GM12878 (cell line): ENCODE measurements around the gene UNC13D. TPM values are rescaled to one million over a fixed set of nuclear protein-coding genes. Genes with fewer than 3 reads are reported as not detected.
A peak's percentile ranks its signal among the peaks of the same experiment; 100 is the strongest.

ENCODE experiments used
- ATAC-seq: fragments of 200-7000 bp; cut with Tn5 transposase; 3 replicates; pipeline ENCODE4 v1.9.1; 2020; ENCODE audit warnings: mild to moderate bottlenecking, moderate library complexity
- BruUV-seq: library from RNA; stranded (reverse); fragments of 400-500 nt; replicated peaks from 2 replicates; lab custom pipeline; 2021; lab: Mats Ljungman, UMichigan
- CTCF ChIA-PET: fragments of 300-600 bp; sonication (Branson Sonifier 250); formaldehyde crosslinking; extraction: SDS; loops from one replicate; lab custom pipeline; 2021; ENCODE audit warnings: inconsistent platforms; lab: Yijun Ruan, JAX
- POLR2A ChIA-PET: fragments of 350-600 bp; formaldehyde crosslinking; extraction: SDS; loops from one replicate; lab custom pipeline; 2021; ENCODE audit warnings: inconsistent platforms; lab: Charles Lee
- RAD21 ChIA-PET: fragments of 300-600 bp; sonication (Branson Sonifier 250); formaldehyde crosslinking; loops from one replicate; lab custom pipeline; 2023; ENCODE audit warnings: antibody characterized with exemption; ENCODE audit not compliant: unreplicated experiment; lab: Charles Lee
- SMC1A ChIA-PET: fragments of 300-600 bp; sonication (Branson Sonifier 250); formaldehyde crosslinking; loops from one replicate; lab custom pipeline; 2023; ENCODE audit not compliant: unreplicated experiment, uncharacterized antibody; lab: Charles Lee
- DNase-seq: peaks from one replicate; pipeline ENCODE4 v3.0.0-alpha.2; 2011; ENCODE audit warnings: low read depth, low spot score
- FAIRE-seq: peaks from 3 replicates; lab custom pipeline; 2011; peaks lifted over from hg19 to GRCh38; lab: Jason Lieb, UNC
- H2AFZ ChIP-seq: 2 replicates; pipeline ENCODE4 v1.6.0; 2011; ENCODE audit warnings: low read depth, low read length, control low read depth; ENCODE audit not compliant: control insufficient read depth
- H3K27ac ChIP-seq: 2 replicates; pipeline ENCODE4 v1.5.1; 2011; ENCODE audit warnings: control low read depth; ENCODE audit not compliant: control insufficient read depth, insufficient read depth
- H3K27me3 ChIP-seq, 2 experiments: replicated peaks in 1 of 2; 2 replicates each; pipeline versions ENCODE4 v1.6.0 to v1.6.1; 2011; ENCODE audit warnings: low read length in 1 of 2; ENCODE audit not compliant: control insufficient read depth in 2 of 2, insufficient read depth in 2 of 2
- H3K36me3 ChIP-seq, 2 experiments: 2 replicates each; pipeline ENCODE4 v1.5.1; 2011; ENCODE audit warnings: low read length in 1 of 2; ENCODE audit not compliant: control insufficient read depth in 2 of 2, insufficient read depth in 2 of 2
- H3K4me1 ChIP-seq: 2 replicates; pipeline ENCODE4 v1.6.1; 2011; ENCODE audit warnings: mild to moderate bottlenecking, low read length, moderate library complexity, mixed read lengths; ENCODE audit not compliant: control insufficient read depth, insufficient read depth
- H3K4me2 ChIP-seq: 2 replicates; pipeline ENCODE4 v1.6.0; 2011; ENCODE audit warnings: control low read depth; ENCODE audit not compliant: control insufficient read depth, insufficient read depth
- H3K4me3 ChIP-seq: fragments of 200-600 bp; sonication (generic); 2 replicates; pipeline ENCODE4 v1.5.1; 2016
- H3K79me2 ChIP-seq: 2 replicates; pipeline ENCODE4 v1.6.0; 2011; ENCODE audit warnings: low read length; ENCODE audit not compliant: control insufficient read depth, insufficient read depth
- H3K9ac ChIP-seq: 2 replicates; pipeline ENCODE4 v1.8.0; 2011; ENCODE audit warnings: low read length, control low read depth, mixed read lengths; ENCODE audit not compliant: control insufficient read depth, insufficient read depth
- H3K9me3 ChIP-seq: replicated peaks from 3 replicates; pipeline ENCODE4 v1.5.1; 2011; ENCODE audit warnings: mild to moderate bottlenecking, low read length; ENCODE audit not compliant: control insufficient read depth, insufficient read depth
- H4K20me1 ChIP-seq: 2 replicates; pipeline ENCODE4 v1.6.0; 2011; ENCODE audit not compliant: control insufficient read depth, insufficient read depth
- BACH1 ChIP-seq: fragments of 450-650 bp; IDR thresholded peaks from 2 replicates; pipeline ENCODE4 v1.6.1; 2017; ENCODE audit warnings: mild to moderate bottlenecking, borderline replicate concordance
- BCL11A ChIP-seq: IDR thresholded peaks from 2 replicates; pipeline ENCODE4 v1.6.1; 2011; ENCODE audit warnings: low read depth, low read length
- CBX3 ChIP-seq: fragments of 200-600 bp; sonication (generic); IDR thresholded peaks from 2 replicates; pipeline ENCODE4 v1.6.1; 2016; ENCODE audit warnings: low read depth, borderline replicate concordance
- FOXM1 ChIP-seq: IDR thresholded peaks from 2 replicates; pipeline ENCODE4 v1.6.1; 2012; ENCODE audit warnings: low read depth, mild to moderate bottlenecking, inconsistent platforms, low read length, moderate library complexity
- JUND ChIP-seq: IDR thresholded peaks from 2 replicates; pipeline ENCODE4 v1.6.1; 2012; ENCODE audit warnings: low read depth, mild to moderate bottlenecking, low read length, improper control_type of control experiment, moderate library complexity
- NBN ChIP-seq: fragments of 450-650 bp; IDR thresholded peaks from 2 replicates; pipeline ENCODE4 v1.6.1; 2016
- REST ChIP-seq: IDR thresholded peaks from 2 replicates; pipeline ENCODE4 v1.6.1; 2012; ENCODE audit warnings: mild to moderate bottlenecking, low read depth, low read length
- TCF7 ChIP-seq: IDR thresholded peaks from 2 replicates; pipeline ENCODE4 v1.6.1; 2014; ENCODE audit warnings: antibody characterized with exemption, borderline replicate concordance
- ZNF207 ChIP-seq: fragments of 450-650 bp; IDR thresholded peaks from 2 replicates; pipeline ENCODE4 v1.6.1; 2014; ENCODE audit warnings: antibody characterized with exemption, mild to moderate bottlenecking, borderline replicate concordance
- ZSCAN29 ChIP-seq: fragments of 450-650 bp; IDR thresholded peaks from 2 replicates; pipeline ENCODE4 v1.6.1; 2017; ENCODE audit warnings: mild to moderate bottlenecking, moderate library complexity
- WGBS: methylation state at CpG from one replicate; pipeline ENCODE4 v1.1.6; 2016; ENCODE audit warnings: low lambda C conversion rate; ENCODE audit not compliant: insufficient replicate concordance, insufficient coverage; ENCODE audit errors: missing lambda C conversion rate; 5-methylcytosine and 5-hydroxymethylcytosine counted together
- in situ Hi-C: fragments of 300-500 bp; cut with MboI; formaldehyde crosslinking; loops from 9 replicates; pipeline ENCODE4 v1.14.3; 2018; ENCODE audit warnings: mixed read lengths
- intact Hi-C: fragments of 100-400 bp; cut with micrococcal nuclease; formaldehyde crosslinking; loops from one replicate; pipeline ENCODE4 v1.14.2; 2022; ENCODE audit not compliant: unreplicated experiment
- polyA plus RNA-seq, 11 experiments: library from polyadenylated mRNA; depleted of rRNA in 4 of 11; unstranded in 6 of 11; stranded (reverse) in 5 of 11; fragments of >200 nt; fragmentation: Nextera tagmentation in 4 of 11; fragmentation: Illumina TruSeq in 1 of 11; extraction: Ambion mirVana in 4 of 11; extraction: Trizol in 1 of 11; gene quantifications; 1 replicate in 1 of 11; 2 replicates in 10 of 11; pipeline versions ENCODE4 v1.2.1 to v1.2.3, GENCODE V29; 2011 to 2016; ENCODE audit warnings: inconsistent platforms in 2 of 11, missing spikeins in 2 of 11, low read depth in 1 of 11
- total RNA-seq, 4 experiments: library from RNA; depleted of rRNA in 3 of 4; stranded (reverse); fragments of >200 nt in 3 of 4; fragmentation: Illumina TruSeq in 1 of 4; extraction: Trizol in 1 of 4; gene quantifications; 2 replicates each; pipeline versions ENCODE4 v1.2.1 to v1.2.3, GENCODE V29; 2013 to 2021
- TF ChIP-seq, protein P1 (sequence below): fragments of 450-650 bp; IDR thresholded peaks from 2 replicates; pipeline ENCODE4 v1.6.1; 2016; ENCODE audit warnings: mild to moderate bottlenecking, moderate library complexity, borderline replicate concordance

Gene UNC13D
- total and polyA plus RNA-seq, 10 of the 15 experiments (the other 5 are each of a cell fraction or from before 2014, with no cell fraction given): 0.32 to 63.9 (median 25.2) TPM

GRCh38 chr17:75777296-75777922 lies 66.8 kb downstream of the UNC13D start:
- CTCF ChIA-PET: interaction anchor here (0.6 to 5.4 kb wide), 18 partner anchors 10 to 82 kb away, joined by 3 to 32 read pairs (median 4); partner anchors contain the start of genes GALK1 and WBP2
- DNase-seq (no peak), FAIRE-seq (no peak), ATAC-seq (no peak)
- BruUV-seq: no TSS peak
- WGBS: 6% methylated on average over 2 of the region's 2 CpGs
- Histone ChIP-seq H3K9me3 (no peaks in the 10 kb centered on the region), H3K4me3 (peak overlapping the region; percentile 88), H3K9ac (no peak overlapping the region), H3K4me1 (peaks cover 2% of the 10 kb centered on the region), H3K79me2 (peaks cover 30% of the 10 kb centered on the region), H3K27me3 (no peaks in the 10 kb centered on the region), H3K36me3 (peaks cover 0 to 18% of the 10 kb centered on the region in 2 experiments), H3K4me2 (peak overlapping the region; percentile 81), H2AFZ (no peak overlapping the region), H4K20me1 (peaks cover 10% of the 10 kb centered on the region), H3K27ac (no peak overlapping the region)
- SMC1A ChIA-PET: interaction anchor here (0.8 to 2.4 kb wide), 11 partner anchors 10 to 81 kb away, joined by 3 to 12 read pairs (median 4); partner anchors contain the start of genes GALK1 and WBP2
- POLR2A ChIA-PET: interaction anchor here (0.6 to 5.3 kb wide), 12 partner anchors 9 to 120 kb away, joined by 3 to 40 read pairs (median 8); partner anchors contain the start of genes GALK1, UNC13D and WBP2
- RAD21 ChIA-PET: interaction anchor here (0.9 to 2.1 kb wide), 8 partner anchors 8 to 78 kb away, joined by 3 to 9 read pairs (median 4); partner anchors contain the start of genes GALK1, UNK and WBP2
- in situ Hi-C loops (no loop called here), intact Hi-C loops (loop anchor here (5.0 kb wide), 1 partner anchor 120 kb away; the partner anchor contains the start of gene TRIM65)
- TF ChIP-seq BCL11A (no peak), JUND (no peak), FOXM1 (no peak), BACH1 (peak; percentile 52; the same call in 1 of the 2 replicates), REST (no peak), TCF7 (no peak), ZSCAN29 (no peak), ZNF207 (no peak), CBX3 (no peak), NBN (no peak)
- TF ChIP-seq, protein P1, sequence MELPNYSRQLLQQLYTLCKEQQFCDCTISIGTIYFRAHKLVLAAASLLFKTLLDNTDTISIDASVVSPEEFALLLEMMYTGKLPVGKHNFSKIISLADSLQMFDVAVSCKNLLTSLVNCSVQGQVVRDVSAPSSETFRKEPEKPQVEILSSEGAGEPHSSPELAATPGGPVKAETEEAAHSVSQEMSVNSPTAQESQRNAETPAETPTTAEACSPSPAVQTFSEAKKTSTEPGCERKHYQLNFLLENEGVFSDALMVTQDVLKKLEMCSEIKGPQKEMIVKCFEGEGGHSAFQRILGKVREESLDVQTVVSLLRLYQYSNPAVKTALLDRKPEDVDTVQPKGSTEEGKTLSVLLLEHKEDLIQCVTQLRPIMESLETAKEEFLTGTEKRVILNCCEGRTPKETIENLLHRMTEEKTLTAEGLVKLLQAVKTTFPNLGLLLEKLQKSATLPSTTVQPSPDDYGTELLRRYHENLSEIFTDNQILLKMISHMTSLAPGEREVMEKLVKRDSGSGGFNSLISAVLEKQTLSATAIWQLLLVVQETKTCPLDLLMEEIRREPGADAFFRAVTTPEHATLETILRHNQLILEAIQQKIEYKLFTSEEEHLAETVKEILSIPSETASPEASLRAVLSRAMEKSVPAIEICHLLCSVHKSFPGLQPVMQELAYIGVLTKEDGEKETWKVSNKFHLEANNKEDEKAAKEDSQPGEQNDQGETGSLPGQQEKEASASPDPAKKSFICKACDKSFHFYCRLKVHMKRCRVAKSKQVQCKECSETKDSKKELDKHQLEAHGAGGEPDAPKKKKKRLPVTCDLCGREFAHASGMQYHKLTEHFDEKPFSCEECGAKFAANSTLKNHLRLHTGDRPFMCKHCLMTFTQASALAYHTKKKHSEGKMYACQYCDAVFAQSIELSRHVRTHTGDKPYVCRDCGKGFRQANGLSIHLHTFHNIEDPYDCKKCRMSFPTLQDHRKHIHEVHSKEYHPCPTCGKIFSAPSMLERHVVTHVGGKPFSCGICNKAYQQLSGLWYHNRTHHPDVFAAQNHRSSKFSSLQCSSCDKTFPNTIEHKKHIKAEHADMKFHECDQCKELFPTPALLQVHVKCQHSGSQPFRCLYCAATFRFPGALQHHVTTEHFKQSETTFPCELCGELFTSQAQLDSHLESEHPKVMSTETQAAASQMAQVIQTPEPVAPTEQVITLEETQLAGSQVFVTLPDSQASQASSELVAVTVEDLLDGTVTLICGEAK: no peak
